Activated gamma-delta T cell treated with anti-CD3 and anti-CD28 coated beads, Interleukin-2, amount 50 U/mL, for 16 hours (primary cell): Measurements from ENCODE around the gene CCDC61.

Source experiments
- DNase-seq: peaks from one replicate; pipeline ENCODE4 v3.0.0-alpha.2; 2020; ENCODE audit warnings: low read depth

CCDC61 gene

GRCh38 chr19:45973553-45974338 is 21.5 kb upstream of the CCDC61 start, which contains the start of gene NOVA2:
Gene NOVA2, minus strand, starts transcription at chr19:45973865. Its CDS starts 514 bp downstream, at chr19:45973351.
- no peak for DNase-seq

- DNase-seq: no peak
These were observed 19.8 kb upstream of the CCDC61 start for GRCh38 chr19:45975306-45976070.

GRCh38 chr19:45976178-45976577 is 19.1 kb upstream of the CCDC61 start:
- no peak for DNase-seq

GRCh38 chr19:45978156-45978555 is 17.1 kb upstream of the CCDC61 start:
- no peak for DNase-seq

- no peak for DNase-seq
These were observed 13.9 kb upstream of the CCDC61 start for GRCh38 chr19:45981350-45981749.

- no peak for DNase-seq
These were observed 9.9 kb upstream of the CCDC61 start for GRCh38 chr19:45985321-45985720.

- no peak for DNase-seq
These were observed 5.0 kb upstream of the CCDC61 start for GRCh38 chr19:45990113-45990728.

- DNase-seq: no peak
These were observed 740 bp upstream of the CCDC61 start for GRCh38 chr19:45994456-45994997.

- DNase-seq: no peak
These were observed 583 bp downstream of the CCDC61 start for GRCh38 chr19:45995715-45996385.

GRCh38 chr19:45996933-45997332 is 1.7 kb downstream of the CCDC61 start:
- no peak for DNase-seq

- no peak for DNase-seq
These were observed 3.6 kb downstream of the CCDC61 start for GRCh38 chr19:45998834-45999233.

GRCh38 chr19:45999653-46000121 is 4.4 kb downstream of the CCDC61 start:
- no peak for DNase-seq

GRCh38 chr19:46000491-46001246 is 5.4 kb downstream of the CCDC61 start:
- peak; percentile 47 for DNase-seq

- DNase-seq: no peak
These were observed 7.5 kb downstream of the CCDC61 start for GRCh38 chr19:46002678-46003275.

- no peak for DNase-seq
These were observed 11.1 kb downstream of the CCDC61 start for GRCh38 chr19:46006411-46006810.

GRCh38 chr19:46009530-46010510 is 14.6 kb downstream of the CCDC61 start:
- peak; percentile 60 for DNase-seq

GRCh38 chr19:46014534-46014933 is 19.3 kb downstream of the CCDC61 start:
- no peak for DNase-seq

- DNase-seq: peak; percentile 36
These were observed 19.8 kb downstream of the CCDC61 start for GRCh38 chr19:46014941-46015686.
